H1 (cell line): ENCODE results near the gene STH. TPM values are rescaled to one million over a fixed set of nuclear protein-coding genes. Genes with fewer than 3 reads are reported as not detected.

Experiments used
- BACH1 ChIP-seq: IDR thresholded peaks from 2 replicates; pipeline ENCODE4 v1.6.1; 2012; ENCODE audit warnings: low read length, improper control_type of control experiment
- FOSL1 ChIP-seq: IDR thresholded peaks from 2 replicates; pipeline ENCODE4 v1.6.1; 2011; ENCODE audit warnings: mild to moderate bottlenecking, low read depth, low read length, moderate library complexity; ENCODE audit not compliant: insufficient read depth
- HDAC2 ChIP-seq, 2 experiments: fragments of 300-600 bp in 1 of 2; sonication (generic) in 1 of 2; IDR thresholded peaks; 2 replicates each; pipeline ENCODE4 v1.6.1; 2011 to 2012; ENCODE audit warnings: low read depth in 2 of 2, low read length in 2 of 2, mild to moderate bottlenecking in 2 of 2, moderate library complexity in 2 of 2, borderline replicate concordance in 1 of 2, inconsistent platforms in 1 of 2
- HDAC6 ChIP-seq: IDR thresholded peaks from one replicate; pipeline ENCODE4 v1.7.1; 2012; ENCODE audit warnings: low read depth, mild to moderate bottlenecking, inconsistent platforms, low read length, moderate library complexity
- RAD21 ChIP-seq, 2 experiments: IDR thresholded peaks in 1 of 2; conservative IDR thresholded peaks in 1 of 2; 2 replicates each; pipeline ENCODE4 v1.6.1; 2011; ENCODE audit warnings: low read depth in 2 of 2, low read length in 2 of 2, improper control_type of control experiment in 1 of 2, inconsistent platforms in 1 of 2, mild to moderate bottlenecking in 1 of 2, moderate library complexity in 1 of 2
- SIRT6 ChIP-seq: IDR thresholded peaks from one replicate; pipeline ENCODE4 v1.7.1; 2012; ENCODE audit warnings: low read length, inconsistent platforms
- USF2 ChIP-seq: IDR thresholded peaks from 2 replicates; pipeline ENCODE4 v1.6.1; 2011; ENCODE audit warnings: low read length, improper control_type of control experiment
- polyA plus RNA-seq, 7 experiments: library from polyadenylated mRNA; depleted of rRNA in 3 of 7; stranded (reverse) in 5 of 7; unstranded in 2 of 7; fragments of >200 nt in 5 of 7; fragments of 200-250 nt in 2 of 7; gene quantifications; 1 replicate in 5 of 7; 2 replicates in 1 of 7; 4 replicates in 1 of 7; pipeline versions ENCODE4 v1.2.1 to v1.2.3, GENCODE V29; 2011 to 2013; ENCODE audit warnings: missing spikeins in 2 of 7, mixed read lengths in 2 of 7
- total RNA-seq: library from RNA; stranded (reverse); fragmentation: NEBNext Ultra II Directional; extraction: Animal tissue kit (Norgen Biotek cat#: 25700); gene quantifications from 2 replicates; pipeline ENCODE4 v1.2.1, GENCODE V29; 2021

The STH gene
- total and polyA plus RNA-seq, 2 of the 8 experiments (the other 6 are each of a cell fraction or from before 2014, with no cell fraction given) = not detected

DNA sequence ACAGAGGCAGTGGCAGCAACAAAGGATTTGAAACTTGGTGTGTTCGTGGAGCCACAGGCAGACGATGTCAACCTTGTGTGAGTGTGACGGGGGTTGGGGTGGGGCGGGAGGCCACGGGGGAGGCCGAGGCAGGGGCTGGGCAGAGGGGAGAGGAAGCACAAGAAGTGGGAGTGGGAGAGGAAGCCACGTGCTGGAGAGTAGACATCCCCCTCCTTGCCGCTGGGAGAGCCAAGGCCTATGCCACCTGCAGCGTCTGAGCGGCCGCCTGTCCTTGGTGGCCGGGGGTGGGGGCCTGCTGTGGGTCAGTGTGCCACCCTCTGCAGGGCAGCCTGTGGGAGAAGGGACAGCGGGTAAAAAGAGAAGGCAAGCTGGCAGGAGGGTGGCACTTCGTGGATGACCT is 25.5 kb downstream of the STH start (continued):
- no peak for TF ChIP-seq RAD21 (IDR thresholded peaks at IDR 0.05 in 1 of 2, conservative IDR thresholded peaks at IDR 0.05 in 1 of 2; ENCODE audit: low read depth in 2 of 2, low read length in 2 of 2)
- TF ChIP-seq FOSL1 = no peak
- TF ChIP-seq BACH1 = no peak
- no peak for TF ChIP-seq SIRT6
- TF ChIP-seq HDAC2 (IDR thresholded peaks at IDR 0.05; ENCODE audit: borderline replicate concordance in 1 of 2, low read depth in 2 of 2, low read length in 2 of 2) = no peak
- no peak for TF ChIP-seq USF2
- TF ChIP-seq HDAC6 = no peak
